ENCODE data around the gene E2F2. TPM values are rescaled to one million over a fixed set of nuclear protein-coding genes. Genes with fewer than 3 reads are reported as not detected.

The E2F2 gene
- total RNA-seq, 4 donors from 2014 or later, result 0.40 TPM; not detected in 3

DNA sequence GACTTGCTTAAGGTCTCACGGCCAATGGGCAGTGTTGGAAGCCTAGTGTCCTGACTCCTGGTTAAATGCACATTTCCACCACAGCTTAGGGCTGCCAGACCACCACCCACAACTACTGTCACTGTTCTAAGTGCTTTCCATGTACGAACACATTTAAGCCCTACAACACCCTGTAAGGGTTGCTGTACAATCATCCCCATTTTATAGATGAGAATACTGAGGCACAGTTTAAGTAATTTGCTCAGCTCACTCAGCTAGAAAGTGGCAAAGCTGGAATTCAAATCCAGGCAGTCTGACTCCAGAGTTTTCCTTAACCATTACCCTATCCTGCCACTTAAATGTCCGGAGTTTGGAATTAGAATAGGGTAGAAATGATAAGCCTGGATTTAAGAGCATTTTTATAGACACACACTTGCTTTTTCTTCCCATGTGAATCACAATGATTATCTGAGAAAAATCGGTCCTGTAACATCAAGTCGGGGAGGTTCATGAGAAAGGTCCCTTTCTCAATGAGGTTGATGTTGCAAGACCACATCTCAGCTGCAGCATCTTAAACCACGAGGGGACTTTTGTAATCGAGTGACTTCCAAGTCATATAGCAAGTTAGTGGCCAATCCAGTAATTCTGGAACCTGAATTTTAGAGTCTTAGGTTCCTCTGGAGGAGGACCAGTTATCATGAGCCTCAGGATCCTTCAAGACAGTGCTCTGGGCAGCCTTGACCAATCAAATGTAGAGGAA is 8.6 kb downstream of the E2F2 start:
- intact Hi-C loops (cut with DNase I; ENCODE audit: low total_unique reads), result no loop called here

DNA sequence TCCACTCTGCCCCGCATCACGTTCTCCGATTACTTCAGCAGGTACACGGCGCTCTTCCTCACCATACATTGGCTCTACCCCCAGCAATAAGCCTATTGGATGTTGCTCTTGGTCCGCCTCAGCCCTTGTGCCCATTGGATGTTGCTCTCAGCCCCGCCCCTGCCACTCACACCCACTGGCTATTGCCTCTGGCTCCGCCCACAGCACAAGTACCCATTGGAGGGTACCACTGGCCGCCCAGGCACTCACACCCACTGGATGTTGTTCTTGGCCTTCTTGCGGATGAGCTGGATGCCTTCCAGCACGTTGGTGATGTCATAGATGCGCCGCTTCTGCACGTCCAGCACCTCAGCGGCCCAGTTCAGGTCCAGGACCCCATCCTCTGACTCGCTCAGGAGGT is 9.4 kb downstream of the E2F2 start:
- no peak overlapping the region for H3K4me3 ChIP-seq
- intact Hi-C loops (cut with DNase I; ENCODE audit: low total_unique reads) (no loop called here), in situ Hi-C loops (cut with MboI; ENCODE audit: low sequenced_read_pairs in 4 of 4) (no loop called here)
- H3K27ac ChIP-seq, result no peak overlapping the region
- ATAC-seq (no peak), DNase-seq (no peak)
- H3K27me3 ChIP-seq, result no peaks in the 10 kb centered on the region
- no peaks in the 10 kb centered on the region for H3K4me1 ChIP-seq
- H3K9me3 ChIP-seq, result no peaks in the 10 kb centered on the region
- no peaks in the 10 kb centered on the region for H3K36me3 ChIP-seq
- TF ChIP-seq, protein P1, sequence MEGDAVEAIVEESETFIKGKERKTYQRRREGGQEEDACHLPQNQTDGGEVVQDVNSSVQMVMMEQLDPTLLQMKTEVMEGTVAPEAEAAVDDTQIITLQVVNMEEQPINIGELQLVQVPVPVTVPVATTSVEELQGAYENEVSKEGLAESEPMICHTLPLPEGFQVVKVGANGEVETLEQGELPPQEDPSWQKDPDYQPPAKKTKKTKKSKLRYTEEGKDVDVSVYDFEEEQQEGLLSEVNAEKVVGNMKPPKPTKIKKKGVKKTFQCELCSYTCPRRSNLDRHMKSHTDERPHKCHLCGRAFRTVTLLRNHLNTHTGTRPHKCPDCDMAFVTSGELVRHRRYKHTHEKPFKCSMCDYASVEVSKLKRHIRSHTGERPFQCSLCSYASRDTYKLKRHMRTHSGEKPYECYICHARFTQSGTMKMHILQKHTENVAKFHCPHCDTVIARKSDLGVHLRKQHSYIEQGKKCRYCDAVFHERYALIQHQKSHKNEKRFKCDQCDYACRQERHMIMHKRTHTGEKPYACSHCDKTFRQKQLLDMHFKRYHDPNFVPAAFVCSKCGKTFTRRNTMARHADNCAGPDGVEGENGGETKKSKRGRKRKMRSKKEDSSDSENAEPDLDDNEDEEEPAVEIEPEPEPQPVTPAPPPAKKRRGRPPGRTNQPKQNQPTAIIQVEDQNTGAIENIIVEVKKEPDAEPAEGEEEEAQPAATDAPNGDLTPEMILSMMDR (IDR thresholded peaks at IDR 0.05 in 4 of 5, conservative IDR thresholded peaks at IDR 0.05 in 1 of 5), result no peak
- no peak for TF ChIP-seq POLR2A (IDR thresholded peaks at IDR 0.05)

More for the DNA sequence above, 8.6 kb downstream of the E2F2 start:
- ATAC-seq (no peak), DNase-seq (no peak)
- no peaks in the 10 kb centered on the region for H3K9me3 ChIP-seq
- in situ Hi-C loops (cut with MboI; ENCODE audit: low sequenced_read_pairs in 4 of 4), result no loop called here
- TF ChIP-seq, protein P1 (IDR thresholded peaks at IDR 0.05 in 4 of 5, conservative IDR thresholded peaks at IDR 0.05 in 1 of 5), result no peak
- no peak for TF ChIP-seq POLR2A (IDR thresholded peaks at IDR 0.05)
- H3K4me1 ChIP-seq, result no peaks in the 10 kb centered on the region
- no peaks in the 10 kb centered on the region for H3K27me3 ChIP-seq
- no peaks in the 10 kb centered on the region for H3K36me3 ChIP-seq
- H3K4me3 ChIP-seq, result no peak overlapping the region
- H3K27ac ChIP-seq, result no peak overlapping the region

DNA sequence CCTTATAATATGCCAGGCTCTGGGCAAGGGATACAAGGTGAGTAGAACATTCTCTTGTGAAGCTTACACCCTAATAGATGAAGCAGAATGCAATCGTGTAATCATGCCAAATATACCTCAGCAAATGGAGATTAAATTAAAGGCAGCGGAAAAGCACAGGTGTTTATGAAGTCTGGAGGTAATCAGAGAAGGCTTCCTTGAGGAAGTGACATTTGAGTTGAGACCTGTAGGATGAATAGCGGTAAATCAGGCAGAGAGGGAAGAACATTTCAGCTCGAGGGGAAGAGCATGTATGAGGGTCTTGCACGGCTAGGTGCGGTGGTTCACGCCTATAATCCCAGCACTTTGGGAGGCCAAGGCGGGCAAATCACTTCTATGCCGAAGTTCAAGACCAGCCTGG is 13.5 kb downstream of the E2F2 start:
- Histone ChIP-seq H3K4me1 (no peaks in the 10 kb centered on the region), H3K36me3 (no peaks in the 10 kb centered on the region), H3K4me3 (no peak overlapping the region), H3K27ac (no peak overlapping the region), H3K9me3 (no peaks in the 10 kb centered on the region), H3K27me3 (no peaks in the 10 kb centered on the region)
- intact Hi-C loops (cut with DNase I; ENCODE audit: low total_unique reads) (no loop called here), in situ Hi-C loops (cut with MboI; ENCODE audit: low sequenced_read_pairs in 4 of 4) (no loop called here)
- no peak for DNase-seq
- no peak for TF ChIP-seq POLR2A (IDR thresholded peaks at IDR 0.05)
- TF ChIP-seq, protein P1 (IDR thresholded peaks at IDR 0.05 in 4 of 5, conservative IDR thresholded peaks at IDR 0.05 in 1 of 5), result no peak
- no peak for ATAC-seq

DNA sequence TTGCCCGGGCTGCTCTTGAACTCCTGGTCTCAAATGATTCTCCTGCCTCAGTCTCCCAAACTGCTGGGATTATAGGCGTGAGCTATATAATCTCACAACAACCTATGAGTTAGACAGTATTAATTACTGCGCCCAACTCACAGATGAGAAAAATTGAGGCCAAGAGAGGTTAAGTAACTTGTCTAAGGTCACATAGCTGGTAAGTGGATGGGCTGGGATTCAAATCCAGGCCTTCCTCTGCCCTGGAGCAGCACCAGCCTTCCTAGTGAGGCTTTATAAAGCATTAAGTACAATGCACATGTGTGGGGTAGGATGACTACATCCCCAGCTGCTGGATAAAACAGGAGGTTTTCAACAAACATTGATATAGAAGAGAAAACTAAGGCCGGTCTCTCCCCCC is 15.1 kb downstream of the E2F2 start:
- ATAC-seq (no peak), DNase-seq (no peak)
- TF ChIP-seq, protein P1 (IDR thresholded peaks at IDR 0.05 in 4 of 5, conservative IDR thresholded peaks at IDR 0.05 in 1 of 5), result no peak
- no peak for TF ChIP-seq POLR2A (IDR thresholded peaks at IDR 0.05)
- Histone ChIP-seq H3K4me1 (no peaks in the 10 kb centered on the region), H3K36me3 (no peaks in the 10 kb centered on the region), H3K27ac (no peak overlapping the region), H3K27me3 (no peaks in the 10 kb centered on the region), H3K4me3 (no peak overlapping the region), H3K9me3 (no peaks in the 10 kb centered on the region)
- in situ Hi-C loops (cut with MboI; ENCODE audit: low sequenced_read_pairs in 4 of 4) (no loop called here), intact Hi-C loops (cut with DNase I; ENCODE audit: low total_unique reads) (no loop called here)

All from gastrocnemius medialis (tissue), 4 donors.